Mucosa of descending colon (tissue), 3 donors: Measurements from ENCODE around the gene OR51G1. TPM values are rescaled to one million over a fixed set of nuclear protein-coding genes. Genes with fewer than 3 reads are reported as not detected.

Experiments used
- ATAC-seq: fragments of 200-7000 bp; cut with Tn5 transposase; one replicate; pipeline ENCODE4 v1.9.1; 2020; ENCODE audit warnings: mild to moderate bottlenecking, moderate library complexity
- DNase-seq, 3 donors: peaks; one replicate each; pipeline ENCODE4 v3.0.0-alpha.2; 2020
- H3K36me3 ChIP-seq: fragments of 200-600 bp; one replicate; pipeline ENCODE4 v1.8.0; 2021; ENCODE audit warnings: low read depth, mild to moderate bottlenecking
- H3K4me1 ChIP-seq: fragments of 200-600 bp; one replicate; pipeline ENCODE4 v1.8.0; 2021; ENCODE audit warnings: low read depth, mild to moderate bottlenecking
- H3K4me3 ChIP-seq: fragments of 200-600 bp; one replicate; pipeline ENCODE4 v1.8.0; 2021; ENCODE audit warnings: mild to moderate bottlenecking
- H3K9me3 ChIP-seq: fragments of 200-600 bp; one replicate; pipeline ENCODE4 v1.8.0; 2021; ENCODE audit warnings: mild to moderate bottlenecking
- CTCF ChIP-seq: fragments of 200-600 bp; IDR thresholded peaks from one replicate; pipeline ENCODE4 v1.8.0; 2022; ENCODE audit warnings: antibody characterized with exemption, mild to moderate bottlenecking
- intact Hi-C, 2 donors: fragments of 100-400 bp; cut with DNase I in 1 of 2; cut with micrococcal nuclease in 1 of 2; formaldehyde crosslinking; loops; one replicate each; pipeline versions ENCODE4 v1.11.0 to v1.11.1; 2022; cut with DNase I, micrococcal nuclease
- total RNA-seq, 3 donors: library from RNA; stranded (reverse); fragmentation: NEBNext Ultra II Directional in 2 of 3; extraction: Animal tissue kit (Norgen Biotek cat#: 25700) in 2 of 3; gene quantifications; one replicate each; pipeline versions ENCODE4 v1.2.1 to v1.2.4, GENCODE V29; 2021 to 2023
- donor health status: DM: no; HTN: no; CAD: no; lungs with moderate emphysema.
- donor health status: DM: no; HTN: no; CAD: no.
- donor health status: DM: no; HTN: yes; CAD: no.

Gene OR51G1
- total RNA-seq, 3 donors from 2014 or later: not detected

GRCh38 chr11:4916581-4916980, 7.6 kb downstream of the OR51G1 start:
- ATAC-seq (no peak), DNase-seq (no peak)
- intact Hi-C loops: no loop called here
- no peaks in the 10 kb centered on the region for H3K36me3 ChIP-seq
- H3K9me3 ChIP-seq: no peaks in the 10 kb centered on the region
- no peak for TF ChIP-seq CTCF
- no peaks in the 10 kb centered on the region for H3K4me1 ChIP-seq
- no peak overlapping the region for H3K4me3 ChIP-seq

DNA sequence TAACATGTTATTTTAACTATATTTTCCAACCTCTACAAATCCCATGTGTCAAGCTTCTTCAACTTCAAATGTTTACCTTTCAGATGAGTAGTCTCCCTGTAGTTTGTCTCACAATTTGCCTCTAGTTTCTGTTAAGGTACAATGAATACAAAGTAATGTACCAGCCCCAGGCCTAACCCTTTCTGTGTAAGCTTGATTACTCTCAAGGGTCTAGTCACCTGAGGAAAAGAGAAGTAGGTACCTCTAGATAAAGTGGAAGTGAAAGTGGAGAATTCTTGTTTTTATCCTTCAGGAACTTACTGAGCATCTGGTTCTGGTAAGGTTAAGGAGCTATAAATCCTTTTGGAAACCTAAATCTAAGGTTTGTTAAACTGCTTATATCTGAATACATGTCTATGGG, 20.7 kb downstream of the OR51G1 start, which contains the start of gene OR51A7:
Gene OR51A7 (plus strand): TSS at position 300 of the 400 bp plus-strand sequence. CDS start 3,587 bp downstream, outside the sequence.
- intact Hi-C loops: no loop called here
- Histone ChIP-seq H3K36me3 (no peaks in the 10 kb centered on the region), H3K4me3 (no peak within 1 kb of the TSS), H3K9me3 (no peaks in the 10 kb centered on the region), H3K4me1 (no peaks in the 10 kb centered on the region)
- DNase-seq (no peak), ATAC-seq (no peak)
- no peak for TF ChIP-seq CTCF

DNA sequence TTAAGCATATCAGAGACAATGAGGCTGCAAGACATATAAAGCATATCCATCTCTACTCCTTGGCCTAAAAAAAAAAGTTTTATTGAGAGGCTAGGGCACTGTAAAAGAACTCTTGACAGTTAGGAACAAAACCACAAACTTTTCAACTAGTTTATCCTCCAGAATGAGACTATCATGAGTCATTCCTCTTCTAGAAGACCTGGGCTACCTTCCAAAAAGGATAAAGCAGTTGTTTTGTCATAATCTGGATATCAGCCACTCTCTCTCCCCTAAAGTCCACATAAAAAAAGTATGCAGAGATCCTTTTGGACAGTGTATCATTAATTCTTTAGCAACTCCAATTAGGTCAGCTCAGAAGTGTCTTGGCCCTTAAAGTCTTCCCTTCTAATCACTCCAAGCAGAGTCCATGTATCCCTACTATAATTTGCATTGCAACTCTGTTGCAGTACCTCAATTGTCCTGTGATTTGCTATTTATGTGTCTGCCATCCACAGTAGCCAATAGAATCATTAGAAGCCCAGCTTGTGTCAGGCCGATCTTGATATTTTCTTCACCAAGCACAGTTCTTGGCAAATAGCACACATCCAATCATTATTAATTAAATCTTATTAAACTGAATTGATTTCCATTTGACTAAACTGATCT, 32.0 kb downstream of the OR51G1 start:
- H3K4me3 ChIP-seq: no peak overlapping the region
- intact Hi-C loops: no loop called here
- ATAC-seq: no peak

GRCh38 chr11:4890279-4890678, 33.9 kb downstream of the OR51G1 start:
- intact Hi-C loops: no loop called here
- DNase-seq: no peak
- TF ChIP-seq CTCF: no peak
- H3K36me3 ChIP-seq: no peaks in the 10 kb centered on the region
- H3K9me3 ChIP-seq: no peaks in the 10 kb centered on the region
- no peak overlapping the region for H3K4me3 ChIP-seq
- ATAC-seq: no peak
- H3K4me1 ChIP-seq: no peaks in the 10 kb centered on the region

More for the DNA sequence above, 32.0 kb downstream of the OR51G1 start:
- DNase-seq: no peak
- Histone ChIP-seq H3K4me1 (no peaks in the 10 kb centered on the region), H3K9me3 (no peaks in the 10 kb centered on the region), H3K36me3 (no peaks in the 10 kb centered on the region)
- TF ChIP-seq CTCF: no peak

DNA sequence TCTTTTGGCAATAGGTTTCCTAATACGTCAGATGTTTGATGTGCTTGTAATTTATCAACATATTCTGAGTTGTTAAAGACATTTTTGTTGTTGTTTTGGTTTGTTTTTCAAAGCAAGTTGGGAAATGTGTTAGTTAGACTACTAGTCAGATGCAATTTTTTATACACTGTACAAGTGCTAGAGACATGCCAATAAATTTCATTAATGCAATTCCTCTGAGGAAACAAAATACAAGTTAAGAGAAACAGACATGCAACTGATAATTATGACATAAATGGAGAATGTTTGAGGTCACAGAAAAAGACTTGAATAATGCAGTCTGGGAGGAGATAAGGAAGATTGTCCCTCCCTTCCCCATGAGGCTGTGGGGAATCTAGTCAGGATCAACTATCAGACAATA, 36.5 kb downstream of the OR51G1 start:
- Histone ChIP-seq H3K36me3 (no peaks in the 10 kb centered on the region), H3K4me3 (no peak overlapping the region), H3K9me3 (no peaks in the 10 kb centered on the region), H3K4me1 (no peaks in the 10 kb centered on the region)
- DNase-seq (no peak), ATAC-seq (no peak)
- TF ChIP-seq CTCF: no peak
- intact Hi-C loops: no loop called here
